ENCODE data around the gene NTF3.

GRCh38 chr12:5444520-5444919 is 12.6 kb downstream of the NTF3 start:
- no peak for TF ChIP-seq CTCF (IDR thresholded peaks at IDR 0.05; ENCODE audit: low read depth, low read length)
- TF ChIP-seq EZH2phosphoT487 (IDR thresholded peaks at IDR 0.05; ENCODE audit: low read depth), result no peak
